Karpas-422 (cell line): ENCODE results near the gene SMIM34. TPM values are rescaled to one million over a fixed set of nuclear protein-coding genes. Genes with fewer than 3 reads are reported as not detected.
"Not testable (repeated sequence)": the region's sequence is repeated elsewhere in the genome, so short reads cannot be mapped to it uniquely, and the experiment has no call there.

Source experiments
- DNase-seq: peaks from one replicate; pipeline ENCODE4 v3.0.0-alpha.2; 2015
- H2AFZ ChIP-seq: fragments of 200-600 bp; sonication (generic); 2 replicates; pipeline ENCODE4 v1.6.1; 2014; ENCODE audit warnings: antibody characterized with exemption, low read length, mixed read lengths
- H3K27ac ChIP-seq: fragments of 200-600 bp; sonication (generic); 2 replicates; pipeline ENCODE4 v1.5.1; 2014; ENCODE audit warnings: mild to moderate bottlenecking, low read length, moderate library complexity
- H3K27me3 ChIP-seq: fragments of 200-600 bp; sonication (generic); 2 replicates; pipeline ENCODE4 v1.6.1; 2014; ENCODE audit warnings: low read length, mixed read lengths
- H3K36me3 ChIP-seq: fragments of 200-600 bp; sonication (generic); 2 replicates; pipeline ENCODE4 v1.6.1; 2014; ENCODE audit warnings: low read length, mixed read lengths; ENCODE audit not compliant: insufficient read depth
- H3K4me1 ChIP-seq: fragments of 200-600 bp; sonication (generic); 2 replicates; pipeline ENCODE4 v1.6.1; 2014; ENCODE audit warnings: mild to moderate bottlenecking, low read length, mixed read lengths
- H3K4me2 ChIP-seq: fragments of 200-600 bp; sonication (generic); 2 replicates; pipeline ENCODE4 v1.6.1; 2014; ENCODE audit warnings: low read length, low read depth, mild to moderate bottlenecking; ENCODE audit not compliant: poor library complexity, severe bottlenecking
- H3K4me3 ChIP-seq: fragments of 200-600 bp; sonication (generic); 2 replicates; pipeline ENCODE4 v1.5.1; 2014; ENCODE audit warnings: mild to moderate bottlenecking, antibody characterized with exemption, low read length, mixed read lengths
- H3K79me2 ChIP-seq: fragments of 200-600 bp; sonication (generic); 2 replicates; pipeline ENCODE4 v1.6.1; 2014; ENCODE audit warnings: mild to moderate bottlenecking, low read length, mixed read lengths
- H3K9ac ChIP-seq: fragments of 200-600 bp; sonication (generic); 2 replicates; pipeline ENCODE4 v1.6.0; 2014; ENCODE audit warnings: low read length
- H3K9me2 ChIP-seq: fragments of 200-600 bp; sonication (generic), shearing (Covaris generic); replicated peaks from 2 replicates; pipeline ENCODE4 v1.6.0; 2014; ENCODE audit warnings: mild to moderate bottlenecking, low read length, moderate library complexity; ENCODE audit not compliant: insufficient read depth
- H3K9me3 ChIP-seq: fragments of 300-700, 200-600 bp; sonication (generic); 2 replicates; pipeline ENCODE4 v1.6.1; 2014; ENCODE audit warnings: low read length, mixed read lengths
- H4K20me1 ChIP-seq: fragments of 200-600 bp; sonication (generic); 2 replicates; pipeline ENCODE4 v1.6.1; 2014; ENCODE audit warnings: mild to moderate bottlenecking, antibody characterized with exemption, low read length, low read depth; ENCODE audit not compliant: insufficient read depth
- total RNA-seq: library from RNA; depleted of rRNA; stranded (reverse); fragments of >200 nt; shearing (Covaris generic); gene quantifications from 2 replicates; pipeline ENCODE4 v1.2.3, GENCODE V29; 2014; ENCODE audit warnings: low replicate concordance

Gene SMIM34
- total RNA-seq, 1 experiment from 2014 or later, result not detected

GRCh38 chr21:34428441-34428840 lies 4.7 kb upstream of the SMIM34 start:
- not testable (repeated sequence) for H3K4me3 ChIP-seq, H3K4me1 ChIP-seq, H3K36me3 ChIP-seq, H3K4me2 ChIP-seq, H3K9ac ChIP-seq, DNase-seq, H3K27ac ChIP-seq, H3K9me2 ChIP-seq, H3K79me2 ChIP-seq, H2AFZ ChIP-seq, H3K9me3 ChIP-seq, H3K27me3 ChIP-seq, H4K20me1 ChIP-seq

GRCh38 chr21:34427339-34427738 lies 3.6 kb upstream of the SMIM34 start:
- H3K9ac ChIP-seq, H4K20me1 ChIP-seq, H3K36me3 ChIP-seq, H3K9me3 ChIP-seq, H3K27ac ChIP-seq, H2AFZ ChIP-seq, H3K79me2 ChIP-seq, H3K4me1 ChIP-seq, H3K4me3 ChIP-seq, H3K27me3 ChIP-seq, H3K9me2 ChIP-seq, DNase-seq, H3K4me2 ChIP-seq: not testable (repeated sequence)

GRCh38 chr21:34417448-34418077 lies 6.2 kb downstream of the SMIM34 start:
- H3K9ac ChIP-seq, H3K79me2 ChIP-seq, DNase-seq: not testable (repeated sequence)

GRCh38 chr21:34407294-34407693 lies 16.5 kb downstream of the SMIM34 start:
- not testable (repeated sequence) for H3K9me3 ChIP-seq, H3K9me2 ChIP-seq, H3K9ac ChIP-seq

More at GRCh38 chr21:34417448-34418077, 6.2 kb downstream of the SMIM34 start:
- not testable (repeated sequence) for H2AFZ ChIP-seq, H3K9me2 ChIP-seq, H4K20me1 ChIP-seq, H3K36me3 ChIP-seq, H3K9me3 ChIP-seq, H3K4me2 ChIP-seq, H3K27me3 ChIP-seq, H3K27ac ChIP-seq, H3K4me1 ChIP-seq, H3K4me3 ChIP-seq

GRCh38 chr21:34406676-34407075 lies 17.1 kb downstream of the SMIM34 start:
- not testable (repeated sequence) for H3K9ac ChIP-seq, H3K4me2 ChIP-seq, H3K27ac ChIP-seq, H4K20me1 ChIP-seq, H3K27me3 ChIP-seq, H3K36me3 ChIP-seq, H3K4me3 ChIP-seq, H3K9me2 ChIP-seq, H3K9me3 ChIP-seq, H3K79me2 ChIP-seq, H3K4me1 ChIP-seq, H2AFZ ChIP-seq, DNase-seq

More at GRCh38 chr21:34407294-34407693, 16.5 kb downstream of the SMIM34 start:
- not testable (repeated sequence) for H3K4me1 ChIP-seq, H2AFZ ChIP-seq, H3K27me3 ChIP-seq, H3K4me2 ChIP-seq, H3K4me3 ChIP-seq, H3K79me2 ChIP-seq, H3K36me3 ChIP-seq, H4K20me1 ChIP-seq, DNase-seq, H3K27ac ChIP-seq

GRCh38 chr21:34406102-34406501 lies 17.6 kb downstream of the SMIM34 start:
- H3K9ac ChIP-seq, H3K79me2 ChIP-seq, H3K27ac ChIP-seq, H3K27me3 ChIP-seq, H3K9me3 ChIP-seq, H3K36me3 ChIP-seq, H3K4me1 ChIP-seq, H2AFZ ChIP-seq, H3K9me2 ChIP-seq, DNase-seq, H3K4me3 ChIP-seq, H3K4me2 ChIP-seq, H4K20me1 ChIP-seq: not testable (repeated sequence)

- not testable (repeated sequence) for H3K4me2 ChIP-seq, DNase-seq, H3K4me3 ChIP-seq, H3K4me1 ChIP-seq, H3K27ac ChIP-seq, H4K20me1 ChIP-seq, H3K9me2 ChIP-seq, H3K36me3 ChIP-seq, H3K9me3 ChIP-seq, H3K79me2 ChIP-seq, H3K27me3 ChIP-seq, H2AFZ ChIP-seq, H3K9ac ChIP-seq
Observed at GRCh38 chr21:34405686-34406085, 18.1 kb downstream of the SMIM34 start.

GRCh38 chr21:34404742-34405141 lies 19.0 kb downstream of the SMIM34 start:
- H3K9me2 ChIP-seq, H3K79me2 ChIP-seq, H3K4me2 ChIP-seq, H3K9ac ChIP-seq, H3K27ac ChIP-seq, H3K9me3 ChIP-seq, DNase-seq, H2AFZ ChIP-seq, H3K4me3 ChIP-seq, H4K20me1 ChIP-seq, H3K4me1 ChIP-seq, H3K27me3 ChIP-seq, H3K36me3 ChIP-seq: not testable (repeated sequence)

GRCh38 chr21:34400522-34400921 lies 23.2 kb downstream of the SMIM34 start:
- H3K27ac ChIP-seq, H3K4me1 ChIP-seq, H3K9me2 ChIP-seq, H4K20me1 ChIP-seq, H2AFZ ChIP-seq, H3K79me2 ChIP-seq, H3K4me2 ChIP-seq, H3K4me3 ChIP-seq, H3K27me3 ChIP-seq, DNase-seq, H3K9me3 ChIP-seq, H3K36me3 ChIP-seq, H3K9ac ChIP-seq: not testable (repeated sequence)
